H1 (cell line): ENCODE results near the gene CTXN3. TPM values are rescaled to one million over a fixed set of nuclear protein-coding genes. Genes with fewer than 3 reads are reported as not detected.

ENCODE experiments used
- CTCF ChIA-PET: fragments of 300-600 bp; sonication (Branson Sonifier 250); formaldehyde crosslinking; loops from one replicate; lab custom pipeline; 2021; ENCODE audit not compliant: partially characterized antibody; lab: Charles Lee
- POLR2A ChIA-PET: fragments of 300-600 bp; sonication (Branson Sonifier 250); formaldehyde crosslinking; loops from one replicate; lab custom pipeline; 2021; ENCODE audit warnings: inconsistent platforms; ENCODE audit not compliant: partially characterized antibody; lab: Charles Lee
- DNase-seq, 2 experiments: peaks; one replicate each; pipeline versions ENCODE4 v3.0.0 to v3.0.0-alpha.2; 2010 to 2022; ENCODE audit warnings: low spot score in 2 of 2, low read depth in 1 of 2, mixed read lengths in 1 of 2
- FAIRE-seq: peaks from 2 replicates; lab custom pipeline; 2011; peaks lifted over from hg19 to GRCh38; lab: Jason Lieb, UNC
- H2AFZ ChIP-seq: 2 replicates; pipeline ENCODE4 v1.8.1; 2012; ENCODE audit warnings: low read length, inconsistent platforms
- H2AK5ac ChIP-seq: 2 replicates; pipeline ENCODE4 v1.6.1; 2013; ENCODE audit warnings: low read depth, low read length
- H2BK120ac ChIP-seq: replicated peaks from 2 replicates; pipeline ENCODE3; 2013; ENCODE audit warnings: low read depth, low read length, inconsistent platforms
- H2BK12ac ChIP-seq: 2 replicates; pipeline ENCODE4 v1.6.1; 2013; ENCODE audit warnings: low read depth, low read length
- H2BK15ac ChIP-seq: 2 replicates; pipeline ENCODE4 v1.6.1; 2013; ENCODE audit warnings: low read length
- H2BK20ac ChIP-seq: 2 replicates; pipeline ENCODE4 v1.6.1; 2013; ENCODE audit warnings: low read length
- H2BK5ac ChIP-seq: 2 replicates; pipeline ENCODE4 v1.6.1; 2013; ENCODE audit warnings: low read depth, low read length
- H3K14ac ChIP-seq: 2 replicates; pipeline ENCODE4 v1.6.1; 2013; ENCODE audit warnings: inconsistent platforms; ENCODE audit not compliant: insufficient read length
- H3K18ac ChIP-seq: 2 replicates; pipeline ENCODE4 v1.6.1; 2013; ENCODE audit warnings: low read length; ENCODE audit errors: extremely low read depth
- H3K23ac ChIP-seq: 2 replicates; pipeline ENCODE4 v1.6.1; 2013; ENCODE audit warnings: inconsistent platforms; ENCODE audit not compliant: insufficient read length
- H3K23me2 ChIP-seq: 2 replicates; pipeline ENCODE4 v1.6.1; 2013; ENCODE audit warnings: low read depth, low read length
- H3K27ac ChIP-seq: 2 replicates; pipeline ENCODE4 v1.6.1; 2011; ENCODE audit warnings: low read depth, low read length, inconsistent platforms
- H3K27me3 ChIP-seq, 4 experiments: replicated peaks in 1 of 4; 1 replicate in 1 of 4; 2 replicates in 3 of 4; pipeline versions ENCODE4 v1.6.1 to v1.8.1; 2011 to 2013; ENCODE audit warnings: low read length in 3 of 4, mild to moderate bottlenecking in 3 of 4, inconsistent platforms in 2 of 4, mixed read lengths in 2 of 4, moderate library complexity in 1 of 4; ENCODE audit not compliant: control insufficient read depth in 3 of 4, insufficient read depth in 3 of 4; ENCODE audit errors: extremely low read depth in 1 of 4
- H3K36me3 ChIP-seq, 4 experiments: 2 replicates each; pipeline versions ENCODE4 v1.6.1 to v1.8.1; 2011 to 2013; ENCODE audit warnings: mild to moderate bottlenecking in 4 of 4, low read length in 3 of 4, moderate library complexity in 2 of 4, control low read depth in 1 of 4, inconsistent platforms in 1 of 4; ENCODE audit not compliant: insufficient read depth in 4 of 4, control insufficient read depth in 2 of 4
- H3K4ac ChIP-seq: replicated peaks from 2 replicates; pipeline ENCODE3; 2013; ENCODE audit warnings: low read length, low read depth, mixed read lengths, inconsistent platforms; ENCODE audit not compliant: insufficient read length
- H3K4me1 ChIP-seq, 4 experiments: replicated peaks in 1 of 4; 1 replicate in 1 of 4; 2 replicates in 3 of 4; pipeline versions ENCODE4 v1.6.1 to v1.8.1; 2011 to 2013; ENCODE audit warnings: low read length in 3 of 4, inconsistent platforms in 2 of 4, mixed read lengths in 1 of 4; ENCODE audit not compliant: insufficient read depth in 4 of 4, control insufficient read depth in 3 of 4
- H3K4me2 ChIP-seq, 2 experiments: 2 replicates each; pipeline versions ENCODE4 v1.6.1 to v1.8.1; 2011 to 2013; ENCODE audit warnings: low read depth in 2 of 2, low read length in 2 of 2, control low read depth in 1 of 2, inconsistent platforms in 1 of 2, mild to moderate bottlenecking in 1 of 2; ENCODE audit not compliant: insufficient read depth in 1 of 2
- H3K4me3 ChIP-seq, 4 experiments: fragments of 200-600, 300-600 bp in 1 of 4; sonication (generic), shearing (Covaris generic), sonication (Bioruptor Twin) in 1 of 4; 2 replicates each; pipeline versions ENCODE4 v1.5.1 to v1.8.1; 2011 to 2016; ENCODE audit warnings: low read length in 4 of 4, low read depth in 3 of 4, control low read depth in 2 of 4, inconsistent platforms in 2 of 4, mild to moderate bottlenecking in 2 of 4, mixed read lengths in 1 of 4, moderate library complexity in 1 of 4; ENCODE audit not compliant: insufficient read depth in 2 of 4; ENCODE audit errors: extremely low read depth in 1 of 4
- H3K56ac ChIP-seq: replicated peaks from 2 replicates; pipeline ENCODE3; 2013; ENCODE audit warnings: low read depth, mild to moderate bottlenecking, mixed read lengths, low read length, inconsistent platforms; ENCODE audit not compliant: insufficient read length
- H3K79me1 ChIP-seq: 2 replicates; pipeline ENCODE4 v1.6.1; 2013; ENCODE audit warnings: low read depth, low read length, control low read depth
- H3K79me2 ChIP-seq, 2 experiments: 2 replicates each; pipeline versions ENCODE4 v1.6.1 to v1.8.1; 2012 to 2013; ENCODE audit warnings: low read length in 2 of 2, mild to moderate bottlenecking in 2 of 2, inconsistent platforms in 1 of 2; ENCODE audit not compliant: insufficient read depth in 2 of 2, control insufficient read depth in 1 of 2
- H3K9ac ChIP-seq, 4 experiments: replicated peaks in 1 of 4; 1 replicate in 1 of 4; 2 replicates in 3 of 4; pipeline versions ENCODE4 v1.6.1 to v1.8.1; 2011 to 2013; ENCODE audit warnings: low read depth in 3 of 4, low read length in 3 of 4, control low read depth in 2 of 4, mild to moderate bottlenecking in 2 of 4, moderate library complexity in 2 of 4, inconsistent platforms in 1 of 4; ENCODE audit errors: extremely low read depth in 1 of 4
- H3K9me3 ChIP-seq, 2 experiments: 2 replicates each; pipeline versions ENCODE4 v1.6.1 to v1.8.1; 2012 to 2013; ENCODE audit warnings: mild to moderate bottlenecking in 2 of 2, moderate library complexity in 2 of 2, control low read depth in 1 of 2, inconsistent platforms in 1 of 2, low read depth in 1 of 2, low read length in 1 of 2, mixed read lengths in 1 of 2; ENCODE audit not compliant: insufficient read depth in 2 of 2
- H4K20me1 ChIP-seq, 2 experiments: replicated peaks in 1 of 2; 2 replicates each; pipeline versions ENCODE3 to v1.8.1; 2011 to 2013; ENCODE audit warnings: inconsistent platforms in 2 of 2, low read length in 2 of 2, mild to moderate bottlenecking in 1 of 2; ENCODE audit not compliant: insufficient read depth in 2 of 2, control insufficient read depth in 1 of 2
- H4K5ac ChIP-seq: 2 replicates; pipeline ENCODE4 v1.6.1; 2013; ENCODE audit warnings: low read length, low read depth, mixed read lengths, inconsistent platforms; ENCODE audit not compliant: insufficient read length
- H4K8ac ChIP-seq: 2 replicates; pipeline ENCODE4 v1.8.0; 2013; ENCODE audit warnings: mild to moderate bottlenecking, moderate library complexity, low read length, inconsistent platforms; ENCODE audit not compliant: insufficient read depth; ENCODE audit errors: extremely low read depth
- H4K91ac ChIP-seq: replicated peaks from 2 replicates; pipeline ENCODE3; 2013; ENCODE audit warnings: low read length, mixed read lengths, inconsistent platforms; ENCODE audit not compliant: insufficient read length
- BACH1 ChIP-seq: IDR thresholded peaks from 2 replicates; pipeline ENCODE4 v1.6.1; 2012; ENCODE audit warnings: low read length, improper control_type of control experiment
- CBX8 ChIP-seq: fragments of 300-800, 300-1000 bp; sonication (generic); IDR thresholded peaks from 2 replicates; pipeline ENCODE4 v1.7.1; 2016; ENCODE audit warnings: low read depth, low read length, borderline replicate concordance
- SP4 ChIP-seq: IDR thresholded peaks from 2 replicates; pipeline ENCODE4 v1.6.1; 2012; ENCODE audit warnings: low read length, inconsistent platforms
- WGBS, 2 experiments: shearing (Covaris generic) in 1 of 2; methylation state at CpG; one replicate each; pipeline versions ENCODE4 v1.1.6 to v1.1.7; 2013 to 2015; ENCODE audit warnings: low lambda C conversion rate in 2 of 2, mixed read lengths in 2 of 2, inconsistent platforms in 1 of 2, low coverage in 1 of 2, missing lambda C conversion rate in 1 of 2; ENCODE audit not compliant: insufficient replicate concordance in 2 of 2, insufficient coverage in 1 of 2, insufficient read length in 1 of 2; ENCODE audit errors: extremely low coverage in 1 of 2, missing lambda C conversion rate in 1 of 2; 5-methylcytosine and 5-hydroxymethylcytosine counted together
- polyA plus RNA-seq, 7 experiments: library from polyadenylated mRNA; depleted of rRNA in 3 of 7; stranded (reverse) in 5 of 7; unstranded in 2 of 7; fragments of >200 nt in 5 of 7; fragments of 200-250 nt in 2 of 7; gene quantifications; 1 replicate in 5 of 7; 2 replicates in 1 of 7; 4 replicates in 1 of 7; pipeline versions ENCODE4 v1.2.1 to v1.2.3, GENCODE V29; 2011 to 2013; ENCODE audit warnings: missing spikeins in 2 of 7, mixed read lengths in 2 of 7
- total RNA-seq: library from RNA; stranded (reverse); fragmentation: NEBNext Ultra II Directional; extraction: Animal tissue kit (Norgen Biotek cat#: 25700); gene quantifications from 2 replicates; pipeline ENCODE4 v1.2.1, GENCODE V29; 2021

The CTXN3 gene
- total and polyA plus RNA-seq, 2 of the 8 experiments (the other 6 are each of a cell fraction or from before 2014, with no cell fraction given): 0.05 TPM; not detected in 1

GRCh38 chr5:127705120-127705892, 56.4 kb downstream of the CTXN3 start:
- Histone ChIP-seq H2AFZ (no peak overlapping the region), H3K4ac (no peak overlapping the region), H2BK12ac (no peak overlapping the region), H2BK5ac (no peak overlapping the region), H2AK5ac (no peak overlapping the region), H3K4me3 (no peak overlapping the region), H2BK20ac (no peak overlapping the region), H3K36me3 (no peaks in the 10 kb centered on the region), H3K4me1 (no peaks in the 10 kb centered on the region), H4K20me1 (no peaks in the 10 kb centered on the region), H3K23ac (no peak overlapping the region), H3K56ac (no peak overlapping the region), H4K5ac (no peak overlapping the region), H3K9ac (no peak overlapping the region), H2BK120ac (no peak overlapping the region), H3K27ac (no peak overlapping the region), H3K14ac (no peak overlapping the region), H3K9me3 (no peaks in the 10 kb centered on the region), H3K79me2 (no peaks in the 10 kb centered on the region), H3K79me1 (no peaks in the 10 kb centered on the region), H4K91ac (no peak overlapping the region), H3K4me2 (no peak overlapping the region), H3K18ac (no peak overlapping the region), H3K27me3 (peaks cover 0 to 1% (median 0%) of the 10 kb centered on the region in 4 experiments; a peak in 1 of 7 replicates), H4K8ac (no peak overlapping the region), H2BK15ac (no peak overlapping the region), H3K23me2 (no peaks in the 10 kb centered on the region; the same call in 1 of the 2 replicates)
- FAIRE-seq: no peak
- ChIA-PET POLR2A (no interaction called here), CTCF (no interaction called here)
- peak; percentile 69; the same call in 1 of the 2 replicates for TF ChIP-seq BACH1
- no peak for TF ChIP-seq CBX8
- TF ChIP-seq SP4: no peak
- 84% methylated on average over 4 of the region's 4 CpGs; no CpG with 5 or more reads in 1 of the 2 experiments for WGBS, 2 experiments
- DNase-seq: no peak
